HEK293 (cell line): ENCODE data around the gene CDO1.

ENCODE experiments used
- CTCF ChIA-PET: fragments of 350-600 bp; formaldehyde crosslinking; extraction: SDS; loops from one replicate; lab custom pipeline; 2021; ENCODE audit warnings: antibody characterized with exemption; lab: Yijun Ruan, JAX
- POLR2A ChIA-PET: fragments of 300-600 bp; formaldehyde crosslinking; extraction: SDS; loops from one replicate; lab custom pipeline; 2020; ENCODE audit warnings: antibody characterized with exemption, inconsistent platforms; lab: Yijun Ruan, JAX
- H3K27ac ChIP-seq: fragments of 200-500 bp; sonication (Bioruptor generic); 2 replicates; pipeline ENCODE4 v1.5.1; 2014; ENCODE audit warnings: low read depth, low read length, control low read depth, inconsistent platforms; ENCODE audit errors: extremely low read depth
- H3K36me3 ChIP-seq, 2 experiments: fragments of 200-500 bp in 1 of 2; sonication (Bioruptor generic) in 1 of 2; 1 replicate in 1 of 2; 2 replicates in 1 of 2; pipeline ENCODE4 v1.5.1; 2014 to 2017; ENCODE audit warnings: inconsistent platforms in 2 of 2, low read length in 2 of 2; ENCODE audit not compliant: control insufficient read depth in 2 of 2, insufficient read depth in 1 of 2
- H3K4me1 ChIP-seq: fragments of 200-500 bp; sonication (Bioruptor generic); 2 replicates; pipeline ENCODE4 v1.5.1; 2014; ENCODE audit warnings: mild to moderate bottlenecking, low read length, inconsistent platforms; ENCODE audit not compliant: control insufficient read depth, insufficient read depth
- H3K4me3 ChIP-seq: 2 replicates; pipeline ENCODE4 v1.5.1; 2011; ENCODE audit warnings: low read depth, mild to moderate bottlenecking, control low read depth, low read length, moderate library complexity
- H3K9me3 ChIP-seq: fragments of 200-500 bp; sonication (Bioruptor generic); 2 replicates; pipeline ENCODE4 v1.5.1; 2014; ENCODE audit warnings: low read depth, low read length, inconsistent platforms; ENCODE audit not compliant: control insufficient read depth, insufficient read depth
- GLIS2 ChIP-seq: fragments of 450-650 bp; formaldehyde crosslinking; IDR thresholded peaks from 2 replicates; pipeline ENCODE4 v1.5.1; 2016; ENCODE audit warnings: missing biosample characterization, missing genetic modification characterization
- HIC1 ChIP-seq: fragments of 450-650 bp; formaldehyde crosslinking; IDR thresholded peaks from 2 replicates; pipeline ENCODE4 v1.5.1; 2016; ENCODE audit warnings: missing biosample characterization, missing genetic modification characterization
- KLF1 ChIP-seq: fragments of 450-650 bp; formaldehyde crosslinking; IDR thresholded peaks from 2 replicates; pipeline ENCODE4 v1.5.1; 2016; ENCODE audit warnings: missing biosample characterization, missing genetic modification characterization
- OSR2 ChIP-seq: fragments of 450-650 bp; formaldehyde crosslinking; IDR thresholded peaks from 2 replicates; pipeline ENCODE4 v1.5.1; 2016; ENCODE audit warnings: missing biosample characterization, missing genetic modification characterization
- PRDM10 ChIP-seq: fragments of 450-650 bp; formaldehyde crosslinking; IDR thresholded peaks from 2 replicates; pipeline ENCODE4 v1.5.1; 2016; ENCODE audit warnings: missing biosample characterization, missing genetic modification characterization
- REST ChIP-seq: fragments of 450-650 bp; formaldehyde crosslinking; IDR thresholded peaks from 2 replicates; pipeline ENCODE4 v1.5.1; 2016; ENCODE audit warnings: missing biosample characterization, missing genetic modification characterization
- SALL2 ChIP-seq: fragments of 450-650 bp; formaldehyde crosslinking; IDR thresholded peaks from 2 replicates; pipeline ENCODE4 v1.5.0; 2017; ENCODE audit warnings: missing biosample characterization, mild to moderate bottlenecking, missing genetic modification characterization, borderline replicate concordance
- SP7 ChIP-seq: fragments of 450-650 bp; formaldehyde crosslinking; IDR thresholded peaks from 2 replicates; pipeline ENCODE4 v1.5.1; 2016; ENCODE audit warnings: missing biosample characterization, missing genetic modification characterization
- WT1 ChIP-seq: fragments of 450-650 bp; formaldehyde crosslinking; IDR thresholded peaks from 2 replicates; pipeline ENCODE4 v1.5.1; 2016; ENCODE audit warnings: missing biosample characterization, missing genetic modification characterization
- YY2 ChIP-seq: fragments of 450-650 bp; formaldehyde crosslinking; IDR thresholded peaks from 2 replicates; pipeline ENCODE4 v1.5.1; 2016; ENCODE audit warnings: missing biosample characterization, missing genetic modification characterization
- ZBTB17 ChIP-seq: fragments of 450-650 bp; formaldehyde crosslinking; IDR thresholded peaks from 2 replicates; pipeline ENCODE4 v1.5.1; 2016; ENCODE audit warnings: missing biosample characterization, missing genetic modification characterization
- ZFP3 ChIP-seq: fragments of 450-650 bp; formaldehyde crosslinking; IDR thresholded peaks from 2 replicates; pipeline ENCODE4 v1.5.1; 2016; ENCODE audit warnings: low read depth, missing biosample characterization, missing genetic modification characterization
- ZNF155 ChIP-seq: fragments of 450-650 bp; formaldehyde crosslinking; IDR thresholded peaks from 2 replicates; pipeline ENCODE4 v1.5.1; 2016; ENCODE audit warnings: missing biosample characterization, missing genetic modification characterization
- ZNF211 ChIP-seq: fragments of 450-650 bp; formaldehyde crosslinking; IDR thresholded peaks from 2 replicates; pipeline ENCODE4 v1.5.1; 2016; ENCODE audit warnings: low read depth, missing biosample characterization, missing genetic modification characterization
- ZNF223 ChIP-seq: fragments of 450-650 bp; formaldehyde crosslinking; IDR thresholded peaks from 2 replicates; pipeline ENCODE4 v1.5.1; 2016; ENCODE audit warnings: missing biosample characterization, missing genetic modification characterization
- ZNF350 ChIP-seq: fragments of 450-650 bp; formaldehyde crosslinking; IDR thresholded peaks from 2 replicates; pipeline ENCODE4 v1.5.0; 2017; ENCODE audit warnings: missing biosample characterization, mild to moderate bottlenecking, missing genetic modification characterization
- ZNF394 ChIP-seq: fragments of 450-650 bp; formaldehyde crosslinking; IDR thresholded peaks from 2 replicates; pipeline ENCODE4 v1.5.1; 2016; ENCODE audit warnings: missing biosample characterization, missing genetic modification characterization, mild to moderate bottlenecking, moderate library complexity, borderline replicate concordance
- ZNF426 ChIP-seq: fragments of 450-650 bp; formaldehyde crosslinking; IDR thresholded peaks from 2 replicates; pipeline ENCODE4 v1.5.1; 2017; ENCODE audit warnings: missing biosample characterization, missing genetic modification characterization, mild to moderate bottlenecking, inconsistent platforms, moderate library complexity
- ZNF510 ChIP-seq: fragments of 450-650 bp; formaldehyde crosslinking; IDR thresholded peaks from 2 replicates; pipeline ENCODE4 v1.5.1; 2018; ENCODE audit warnings: mild to moderate bottlenecking, missing genetic modification characterization, missing biosample characterization; ENCODE audit not compliant: insufficient replicate concordance
- ZNF544 ChIP-seq: fragments of 450-650 bp; formaldehyde crosslinking; IDR thresholded peaks from 2 replicates; pipeline ENCODE4 v1.5.0; 2017; ENCODE audit warnings: missing biosample characterization, missing genetic modification characterization
- ZNF561 ChIP-seq: fragments of 450-650 bp; IDR thresholded peaks from 2 replicates; pipeline ENCODE4 v1.5.1; 2018; ENCODE audit warnings: missing biosample characterization, missing genetic modification characterization, borderline replicate concordance
- ZNF670 ChIP-seq: fragments of 450-650 bp; formaldehyde crosslinking; IDR thresholded peaks from 2 replicates; pipeline ENCODE4 v1.5.1; 2016; ENCODE audit warnings: missing biosample characterization, missing genetic modification characterization, low read depth
- ZXDB ChIP-seq: fragments of 450-650 bp; formaldehyde crosslinking; IDR thresholded peaks from 2 replicates; pipeline ENCODE4 v1.5.1; 2016; ENCODE audit warnings: missing biosample characterization, missing genetic modification characterization

CDO1 gene

DNA sequence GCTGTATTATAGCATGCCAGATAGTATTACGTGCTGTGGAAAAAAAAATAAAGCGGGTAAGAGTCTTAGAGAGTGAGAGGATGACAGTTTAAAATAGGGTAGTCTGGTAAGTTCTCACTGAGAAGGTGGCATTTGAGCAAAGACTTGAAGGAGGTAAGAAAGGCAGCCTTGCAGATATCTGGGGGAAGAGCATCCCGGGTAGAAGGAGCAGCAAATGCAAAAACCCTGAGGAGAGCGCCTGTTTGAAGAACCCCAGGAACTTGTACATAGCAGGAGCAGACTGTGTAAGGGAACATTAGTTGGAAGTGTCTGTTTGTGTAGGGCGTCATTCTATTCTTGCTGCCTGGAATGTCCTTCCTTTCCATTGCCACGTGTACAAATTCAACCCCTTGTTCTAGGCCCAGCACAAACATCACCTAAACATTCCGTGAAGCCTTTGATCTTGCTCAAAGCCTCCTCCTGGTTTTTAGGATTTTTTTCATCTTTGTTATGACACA lies 27.9 kb upstream of the CDO1 start (continued):
- peak; percentile 36; the same call in 1 of the 2 replicates for TF ChIP-seq PRDM10 (tag by site-specific recombination)
- TF ChIP-seq SP7: no peak
- TF ChIP-seq ZNF561 (tag by site-specific recombination): no peak
- no peak for TF ChIP-seq ZNF510
- peak; percentile 36; the same call in 1 of the 2 replicates for TF ChIP-seq ZXDB
- peak; percentile 54; the same call in 1 of the 2 replicates for TF ChIP-seq ZNF394 (tag by site-specific recombination)
- TF ChIP-seq ZBTB17 (tag by site-specific recombination): peak; percentile 81
- no peak for TF ChIP-seq ZNF544

GRCh38 chr5:115843444-115844130 lies 27.1 kb upstream of the CDO1 start:
- H3K9me3 ChIP-seq: no peaks in the 10 kb centered on the region
- peak; percentile 78 for TF ChIP-seq OSR2
- TF ChIP-seq ZNF426: 0 out of 2 replicates have a peak, but pooled peaks have one; percentile 6
- TF ChIP-seq WT1 (tag by site-specific recombination): no peak
- TF ChIP-seq KLF1 (tag by site-specific recombination): no peak
- peak; percentile 44; the same call in 1 of the 2 replicates for TF ChIP-seq HIC1 (tag by site-specific recombination)
- no peak for TF ChIP-seq ZFP3
- TF ChIP-seq ZNF223 (tag by site-specific recombination): no peak
- no peak for TF ChIP-seq ZNF670 (tag by site-specific recombination)
- no peak for TF ChIP-seq ZNF155 (tag by site-specific recombination)
- TF ChIP-seq ZNF211 (tag by site-specific recombination): no peak
- no peak for TF ChIP-seq ZNF350 (tag by site-specific recombination)
- TF ChIP-seq YY2 (tag by site-specific recombination): no peak
- TF ChIP-seq SALL2 (tag by site-specific recombination): no peak
- TF ChIP-seq REST (tag by site-specific recombination): no peak
- TF ChIP-seq GLIS2 (tag by site-specific recombination): no peak
- no peak for TF ChIP-seq ZNF510
- TF ChIP-seq, all 188 proteins: peak for 3
- Histone ChIP-seq H3K27ac (no peak overlapping the region), H3K36me3 (no peaks in the 10 kb centered on the region), H3K4me3 (peak overlapping the region; percentile 64), H3K4me1 (peaks cover 23% of the 10 kb centered on the region; the same call in 1 of the 2 replicates)
- ChIA-PET CTCF (interaction anchor here (1.0 to 1.6 kb wide), 2 partner anchors 31 to 209 kb away, joined by 7 to 9 read pairs; no protein-coding TSS in a partner anchor), POLR2A (interaction anchor here (1.3 kb wide), 1 partner anchor 29 kb away, joined by 3 read pairs; no protein-coding TSS in a partner anchor)
